AG04450 (cell line): ENCODE data around the gene PLEKHH2. TPM values are rescaled to one million over a fixed set of nuclear protein-coding genes. Genes with fewer than 3 reads are reported as not detected.
A peak's percentile ranks its signal among the peaks of the same experiment; 100 is the strongest.

Source experiments
- CTCF ChIA-PET: fragments of 300-600, 350-600 bp; formaldehyde crosslinking; extraction: SDS; loops from one replicate; lab custom pipeline; 2022; ENCODE audit warnings: antibody characterized with exemption, inconsistent platforms; lab: Charles Lee
- POLR2A ChIA-PET: fragments of 350-600 bp; formaldehyde crosslinking; extraction: SDS; loops from one replicate; lab custom pipeline; 2021; ENCODE audit warnings: antibody characterized with exemption, inconsistent platforms; lab: Yijun Ruan, JAX
- DNase-seq: peaks from one replicate; pipeline ENCODE4 v3.0.0-alpha.2; 2011; ENCODE audit warnings: low read depth, low spot score
- H3K27ac ChIP-seq: one replicate; pipeline ENCODE4 v1.5.1; 2012; ENCODE audit warnings: low read depth, low read length, control low read depth
- H3K27me3 ChIP-seq: one replicate; pipeline ENCODE4 v1.6.0; 2012; ENCODE audit warnings: low read length; ENCODE audit not compliant: control insufficient read depth, insufficient read depth
- H3K4me3 ChIP-seq: 2 replicates; pipeline ENCODE4 v1.5.1; 2011; ENCODE audit warnings: mild to moderate bottlenecking, low read depth, low read length, control low read depth
- H3K9me3 ChIP-seq: 2 replicates; pipeline ENCODE4 v1.5.1; 2012; ENCODE audit warnings: low read length; ENCODE audit not compliant: control insufficient read depth, insufficient read depth
- CTCF ChIP-seq: IDR thresholded peaks from 2 replicates; pipeline ENCODE4 v1.5.1; 2011; ENCODE audit warnings: low read depth, low read length, control low read depth, inconsistent platforms
- polyA plus RNA-seq: library from polyadenylated mRNA; depleted of rRNA; stranded (reverse); fragments of >200 nt; gene quantifications from 2 replicates; pipeline ENCODE4 v1.2.3, GENCODE V29; 2011

PLEKHH2 gene
- polyA plus RNA-seq, 1 experiment, result 6.0 TPM

DNA sequence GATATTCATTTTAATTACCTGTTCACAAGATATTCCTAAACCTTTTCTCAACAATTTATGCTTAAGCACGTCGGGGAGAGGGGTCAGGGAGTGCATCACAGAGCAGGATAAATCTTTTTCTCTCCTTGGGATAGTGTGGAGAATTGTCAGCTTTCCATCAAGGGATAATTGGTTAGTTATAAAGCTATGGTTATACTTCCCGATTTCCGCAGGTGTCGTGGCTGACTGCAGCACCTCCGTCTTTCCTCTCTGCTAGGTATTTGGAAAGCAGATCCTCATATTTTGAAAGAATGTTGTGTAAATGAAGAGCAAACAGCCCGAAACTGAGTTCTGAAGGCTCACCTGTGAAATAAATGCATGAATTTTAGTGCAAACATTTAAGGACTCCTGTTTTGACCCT lies 137.6 kb downstream of the PLEKHH2 start:
- ChIA-PET CTCF (no interaction called here), POLR2A (interaction anchor here (1.0 kb wide), 1 partner anchor 10 kb away, joined by 3 read pairs; no protein-coding TSS in a partner anchor)
- DNase-seq, result no peak
- Histone ChIP-seq H3K27ac (no peak overlapping the region), H3K9me3 (no peaks in the 10 kb centered on the region), H3K4me3 (peak overlapping the region; percentile 80), H3K27me3 (no peaks in the 10 kb centered on the region)
- no peak for TF ChIP-seq CTCF

DNA sequence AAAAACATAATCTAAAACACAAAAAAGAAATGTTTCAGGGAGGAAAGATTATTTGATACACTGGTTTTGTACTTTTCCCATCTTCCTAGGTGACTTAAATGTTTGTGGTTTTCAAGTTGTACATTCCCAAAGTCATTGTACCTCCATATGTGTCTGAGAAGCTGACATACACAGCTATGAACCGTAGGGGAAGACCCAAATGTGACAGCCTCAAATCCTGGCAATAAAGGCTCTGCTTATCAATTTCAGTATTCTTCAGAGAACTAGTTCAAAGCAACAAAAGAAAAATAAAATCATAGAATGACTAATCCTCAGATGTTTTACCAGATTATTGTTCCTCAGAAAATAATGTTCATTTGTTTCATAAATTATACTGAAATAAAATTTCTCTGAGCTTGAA lies 139.3 kb downstream of the PLEKHH2 start:
- DNase-seq, result no peak
- no peak for TF ChIP-seq CTCF
- ChIA-PET POLR2A (no interaction called here), CTCF (no interaction called here)
- H3K9me3 ChIP-seq, result no peaks in the 10 kb centered on the region
- H3K4me3 ChIP-seq, result no peak overlapping the region
- no peaks in the 10 kb centered on the region for H3K27me3 ChIP-seq
- H3K27ac ChIP-seq, result no peak overlapping the region

- DNase-seq, result no peak
- TF ChIP-seq CTCF, result no peak
- Histone ChIP-seq H3K27me3 (no peaks in the 10 kb centered on the region), H3K27ac (no peak overlapping the region), H3K9me3 (no peaks in the 10 kb centered on the region), H3K4me3 (no peak overlapping the region)
- ChIA-PET CTCF (no interaction called here), POLR2A (no interaction called here)
Observed at GRCh38 chr2:43777306-43777926, 140.4 kb downstream of the PLEKHH2 start.

DNA sequence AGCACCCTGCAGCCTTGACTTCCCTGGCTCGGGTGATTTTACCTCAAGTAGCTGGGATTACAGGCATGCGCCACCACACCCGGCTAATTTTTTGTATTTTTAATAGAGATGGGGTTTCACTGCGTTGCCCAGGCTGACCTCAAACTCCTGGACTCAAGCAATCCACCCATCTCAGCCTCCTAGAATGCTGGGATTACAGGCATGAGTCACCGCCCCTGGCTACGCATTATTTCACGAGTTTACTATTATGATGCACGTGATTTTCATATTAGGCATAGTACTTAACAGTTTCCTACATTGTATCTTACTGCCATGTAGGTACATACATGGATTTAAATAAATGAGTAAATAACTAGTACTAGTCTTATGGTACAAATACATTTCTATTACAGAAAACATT lies 141.2 kb downstream of the PLEKHH2 start:
- no peak overlapping the region for H3K4me3 ChIP-seq
- CTCF ChIA-PET, result no interaction called here
- POLR2A ChIA-PET, result no interaction called here
- DNase-seq, result no peak
- no peak overlapping the region for H3K27ac ChIP-seq
- no peaks in the 10 kb centered on the region for H3K9me3 ChIP-seq
- no peak for TF ChIP-seq CTCF
- H3K27me3 ChIP-seq, result no peaks in the 10 kb centered on the region

DNA sequence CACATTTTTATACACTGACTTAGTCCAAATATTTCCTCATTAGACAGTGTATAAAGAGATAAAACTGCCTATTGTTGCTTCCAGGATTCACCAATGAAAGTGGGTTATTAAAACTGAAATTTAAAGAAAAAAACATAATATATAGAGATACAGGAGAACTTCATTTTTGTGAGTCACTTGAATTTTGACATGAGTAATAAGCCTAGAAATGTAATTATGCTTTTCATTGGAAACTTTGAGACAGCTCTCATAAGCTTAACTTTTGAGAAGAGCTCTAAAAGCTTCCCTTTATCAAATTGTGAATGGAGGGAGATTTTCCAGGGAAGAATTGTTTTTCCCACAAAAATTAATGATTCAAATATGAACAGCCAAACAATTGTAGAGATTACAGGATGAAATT lies 150.8 kb downstream of the PLEKHH2 start:
- DNase-seq, result no peak
- ChIA-PET CTCF (no interaction called here), POLR2A (no interaction called here)
- no peak for TF ChIP-seq CTCF
- H3K27me3 ChIP-seq, result no peaks in the 10 kb centered on the region
- H3K4me3 ChIP-seq, result no peak overlapping the region
- no peaks in the 10 kb centered on the region for H3K9me3 ChIP-seq
- H3K27ac ChIP-seq, result no peak overlapping the region
